ENCODE data around the gene RSPO4.

RSPO4 gene

GRCh38 chr20:1015181-1015580 is 13.1 kb upstream of the RSPO4 start:
- no peaks in the 10 kb centered on the region for H3K36me3 Mint-ChIP-seq (ENCODE audit: low read depth)
- H3K27me3 Mint-ChIP-seq: peaks cover 2% of the 10 kb centered on the region
- no peak for DNase-seq
- no peak overlapping the region for H3K27ac Mint-ChIP-seq
- H3K4me1 Mint-ChIP-seq (ENCODE audit: low read depth): no peaks in the 10 kb centered on the region
- no peaks in the 10 kb centered on the region for H3K9me3 Mint-ChIP-seq
- no peak overlapping the region for H3K4me3 Mint-ChIP-seq

- no peak overlapping the region for H3K27ac Mint-ChIP-seq
- DNase-seq: no peak
- peaks cover 5% of the 10 kb centered on the region for H3K27me3 Mint-ChIP-seq
- no peak overlapping the region for H3K4me3 Mint-ChIP-seq
- H3K9me3 Mint-ChIP-seq: no peaks in the 10 kb centered on the region
- H3K36me3 Mint-ChIP-seq (ENCODE audit: low read depth): no peaks in the 10 kb centered on the region
- H3K4me1 Mint-ChIP-seq (ENCODE audit: low read depth): no peaks in the 10 kb centered on the region
Measured at GRCh38 chr20:1014471-1014870, 12.4 kb upstream of the RSPO4 start.

GRCh38 chr20:1013566-1014340 is 11.6 kb upstream of the RSPO4 start:
- H3K27me3 Mint-ChIP-seq: peaks cover 5% of the 10 kb centered on the region
- no peaks in the 10 kb centered on the region for H3K4me1 Mint-ChIP-seq (ENCODE audit: low read depth)
- no peak overlapping the region for H3K27ac Mint-ChIP-seq
- DNase-seq: no peak
- no peaks in the 10 kb centered on the region for H3K36me3 Mint-ChIP-seq (ENCODE audit: low read depth)
- H3K4me3 Mint-ChIP-seq: no peak overlapping the region
- H3K9me3 Mint-ChIP-seq: no peaks in the 10 kb centered on the region

- no peak for DNase-seq
- Mint-ChIP-seq H3K27ac (no peak overlapping the region), H3K4me1 (ENCODE audit: low read depth) (no peaks in the 10 kb centered on the region), H3K9me3 (no peaks in the 10 kb centered on the region), H3K36me3 (ENCODE audit: low read depth) (no peaks in the 10 kb centered on the region), H3K4me3 (no peak overlapping the region), H3K27me3 (peaks cover 5% of the 10 kb centered on the region)
Measured at GRCh38 chr20:1012359-1013168, 10.5 kb upstream of the RSPO4 start.

- Mint-ChIP-seq H3K27me3 (peaks cover 7% of the 10 kb centered on the region), H3K27ac (no peak overlapping the region), H3K4me1 (ENCODE audit: low read depth) (no peaks in the 10 kb centered on the region), H3K36me3 (ENCODE audit: low read depth) (no peaks in the 10 kb centered on the region), H3K4me3 (no peak overlapping the region), H3K9me3 (no peaks in the 10 kb centered on the region)
- no peak for DNase-seq
Measured at GRCh38 chr20:1010659-1011058, 8.5 kb upstream of the RSPO4 start.

- Mint-ChIP-seq H3K9me3 (no peaks in the 10 kb centered on the region), H3K27ac (no peak overlapping the region), H3K4me3 (no peak overlapping the region), H3K4me1 (ENCODE audit: low read depth) (peaks cover 7% of the 10 kb centered on the region), H3K27me3 (peaks cover 44% of the 10 kb centered on the region), H3K36me3 (ENCODE audit: low read depth) (no peaks in the 10 kb centered on the region)
- peak; percentile 35 for DNase-seq
Measured at GRCh38 chr20:1005452-1006027, 3.4 kb upstream of the RSPO4 start.

- no peak overlapping the region for H3K27ac Mint-ChIP-seq
- peaks cover 7% of the 10 kb centered on the region for H3K4me1 Mint-ChIP-seq (ENCODE audit: low read depth)
Measured at GRCh38 chr20:1003920-1004697, 2.0 kb upstream of the RSPO4 start.

GRCh38 chr20:1002682-1003561 is 811 bp upstream of the RSPO4 start:
- Mint-ChIP-seq H3K9me3 (no peaks in the 10 kb centered on the region), H3K4me3 (peak overlapping the region; percentile 28), H3K36me3 (ENCODE audit: low read depth) (no peaks in the 10 kb centered on the region), H3K27me3 (peaks cover 47% of the 10 kb centered on the region), H3K27ac (peak overlapping the region; percentile 57), H3K4me1 (ENCODE audit: low read depth) (peaks cover 7% of the 10 kb centered on the region)
- no peak for DNase-seq

More at GRCh38 chr20:1003920-1004697, 2.0 kb upstream of the RSPO4 start:
- no peaks in the 10 kb centered on the region for H3K36me3 Mint-ChIP-seq (ENCODE audit: low read depth)
- H3K4me3 Mint-ChIP-seq: no peak overlapping the region
- no peak for DNase-seq
- no peaks in the 10 kb centered on the region for H3K9me3 Mint-ChIP-seq
- peaks cover 47% of the 10 kb centered on the region for H3K27me3 Mint-ChIP-seq

GRCh38 chr20:1001116-1001515 is 995 bp downstream of the RSPO4 start:
- Mint-ChIP-seq H3K4me1 (ENCODE audit: low read depth) (peaks cover 7% of the 10 kb centered on the region), H3K27ac (no peak overlapping the region), H3K4me3 (no peak overlapping the region), H3K36me3 (ENCODE audit: low read depth) (no peaks in the 10 kb centered on the region), H3K9me3 (no peaks in the 10 kb centered on the region), H3K27me3 (peaks cover 47% of the 10 kb centered on the region)
- DNase-seq: no peak

- no peak for DNase-seq
- Mint-ChIP-seq H3K4me1 (ENCODE audit: low read depth) (peaks cover 7% of the 10 kb centered on the region), H3K27ac (no peak overlapping the region), H3K9me3 (no peaks in the 10 kb centered on the region), H3K36me3 (ENCODE audit: low read depth) (no peaks in the 10 kb centered on the region), H3K4me3 (no peak overlapping the region), H3K27me3 (peaks cover 27% of the 10 kb centered on the region)
Measured at GRCh38 chr20:998231-998830, 3.8 kb downstream of the RSPO4 start.

- no peaks in the 10 kb centered on the region for H3K36me3 Mint-ChIP-seq (ENCODE audit: low read depth)
- H3K9me3 Mint-ChIP-seq: no peaks in the 10 kb centered on the region
- DNase-seq: no peak
- H3K4me1 Mint-ChIP-seq (ENCODE audit: low read depth): peaks cover under 1% of the 10 kb centered on the region
- no peak overlapping the region for H3K4me3 Mint-ChIP-seq
- H3K27me3 Mint-ChIP-seq: peaks cover 22% of the 10 kb centered on the region
- H3K27ac Mint-ChIP-seq: no peak overlapping the region
Measured at GRCh38 chr20:997486-997885, 4.6 kb downstream of the RSPO4 start.

GRCh38 chr20:997016-997415 is 5.1 kb downstream of the RSPO4 start:
- H3K9me3 Mint-ChIP-seq: no peaks in the 10 kb centered on the region
- no peak for DNase-seq
- H3K27me3 Mint-ChIP-seq: peaks cover 25% of the 10 kb centered on the region
- H3K36me3 Mint-ChIP-seq (ENCODE audit: low read depth): no peaks in the 10 kb centered on the region
- H3K27ac Mint-ChIP-seq: no peak overlapping the region
- H3K4me3 Mint-ChIP-seq: no peak overlapping the region
- H3K4me1 Mint-ChIP-seq (ENCODE audit: low read depth): no peaks in the 10 kb centered on the region

- Mint-ChIP-seq H3K27ac (no peak overlapping the region), H3K4me1 (ENCODE audit: low read depth) (no peaks in the 10 kb centered on the region), H3K4me3 (no peak overlapping the region), H3K36me3 (ENCODE audit: low read depth) (no peaks in the 10 kb centered on the region), H3K27me3 (peaks cover 17% of the 10 kb centered on the region), H3K9me3 (no peaks in the 10 kb centered on the region)
- no peak for DNase-seq
Measured at GRCh38 chr20:995170-995569, 6.9 kb downstream of the RSPO4 start.

Data from activated T-cell treated with anti-CD3 and anti-CD28 coated beads, Interleukin-2, amount 50 U/mL, for 24 hours (primary cell).